Uterus (tissue), 4 donors: ENCODE measurements around the gene SETBP1. TPM values are rescaled to one million over a fixed set of nuclear protein-coding genes. Genes with fewer than 3 reads are reported as not detected.

ENCODE experiments used
- DNase-seq, 2 donors: peaks; one replicate each; pipeline ENCODE4 v3.0.0-alpha.2; 2019 to 2020
- H3K27ac ChIP-seq, 2 donors: fragments of 200-600 bp; sonication (generic); 1 replicate in 1 of 2; 2 replicates in 1 of 2; pipeline ENCODE4 v1.5.1; 2016 to 2018
- H3K27me3 ChIP-seq, 2 donors: fragments of 200-600 bp; sonication (generic); one replicate each; pipeline ENCODE4 v1.5.1; 2018 to 2019; ENCODE audit warnings: control low read depth in 1 of 2
- H3K36me3 ChIP-seq, 2 donors: fragments of 200-600 bp; sonication (generic); one replicate each; pipeline ENCODE4 v1.5.1; 2019; ENCODE audit warnings: control low read depth in 1 of 2
- H3K4me1 ChIP-seq, 2 donors: fragments of 200-600 bp; sonication (generic); one replicate each; pipeline ENCODE4 v1.5.1; 2018 to 2019; ENCODE audit warnings: control low read depth in 1 of 2
- H3K4me3 ChIP-seq, 2 donors: fragments of 200-600 bp; sonication (generic); 1 replicate in 1 of 2; 2 replicates in 1 of 2; pipeline ENCODE4 v1.5.1; 2018 to 2019; ENCODE audit warnings: mild to moderate bottlenecking in 1 of 2
- H3K9me3 ChIP-seq, 2 donors: fragments of 200-600 bp; sonication (generic); one replicate each; pipeline ENCODE4 v1.5.1; 2019; ENCODE audit warnings: control low read depth in 1 of 2
- CTCF ChIP-seq, 4 experiments: fragments of 200-600 bp in 2 of 4; fragments of 450-650 bp in 2 of 4; sonication (generic) in 2 of 4; IDR thresholded peaks; one replicate each; pipeline ENCODE4 v1.5.1; 2016 to 2019; ENCODE audit warnings: antibody characterized with exemption in 4 of 4, mild to moderate bottlenecking in 2 of 4, moderate library complexity in 1 of 4
- POLR2A ChIP-seq, 2 donors: fragments of 450-650 bp; IDR thresholded peaks; one replicate each; pipeline ENCODE4 v1.6.1; 2016; ENCODE audit warnings: antibody characterized with exemption in 2 of 2, mild to moderate bottlenecking in 1 of 2, moderate library complexity in 1 of 2
- intact Hi-C: fragments of 100-400 bp; cut with DNase I; formaldehyde crosslinking; loops from one replicate; pipeline ENCODE4 v1.15.1; 2023; ENCODE audit warnings: low total_unique reads
- total RNA-seq, 4 donors: library from RNA; depleted of rRNA in 3 of 4; stranded (reverse); fragments of >200 nt in 3 of 4; gene quantifications; one replicate each; pipeline versions ENCODE4 v1.1.0 to v1.2.4, GENCODE V29; 2014 to 2023
- donor health status: DM: yes; HTN: yes; CAD: no.

Gene SETBP1
- total RNA-seq, 4 donors from 2014 or later, result 16.8 to 74.0 (median 36.9) TPM

GRCh38 chr18:44786257-44786656 is 105.6 kb downstream of the SETBP1 start:
- peaks cover 0 to 16% of the 10 kb centered on the region in 2 donors for H3K4me1 ChIP-seq
- H3K9me3 ChIP-seq, result no peaks in the 10 kb centered on the region
- H3K36me3 ChIP-seq, result no peaks in the 10 kb centered on the region
- TF ChIP-seq CTCF (IDR thresholded peaks at IDR 0.05) (no peak), POLR2A (IDR thresholded peaks at IDR 0.05) (no peak)
- H3K4me3 ChIP-seq, result no peak overlapping the region
- intact Hi-C loops, result no loop called here
- peak overlapping the region in 1 of 2 donors; percentile 13 for H3K27ac ChIP-seq
- DNase-seq, result no peak
- no peaks in the 10 kb centered on the region for H3K27me3 ChIP-seq

- H3K4me1 ChIP-seq, result peaks cover 0 to 16% of the 10 kb centered on the region in 2 donors
- DNase-seq, result no peak
- H3K4me3 ChIP-seq, result no peak overlapping the region
- no peaks in the 10 kb centered on the region for H3K9me3 ChIP-seq
- H3K27ac ChIP-seq, result peak overlapping the region; percentile 5 to 13
- no peaks in the 10 kb centered on the region for H3K36me3 ChIP-seq
- TF ChIP-seq POLR2A (IDR thresholded peaks at IDR 0.05) (no peak), CTCF (IDR thresholded peaks at IDR 0.05) (no peak)
- intact Hi-C loops, result no loop called here
- no peaks in the 10 kb centered on the region for H3K27me3 ChIP-seq
Measured at GRCh38 chr18:44786688-44787087, 106.0 kb downstream of the SETBP1 start.

- DNase-seq, result no peak
- H3K4me1 ChIP-seq, result peaks cover 0 to 18% of the 10 kb centered on the region in 2 donors
- H3K27ac ChIP-seq, result peak overlapping the region; percentile 78 to 90
- no peaks in the 10 kb centered on the region for H3K27me3 ChIP-seq
- H3K9me3 ChIP-seq, result no peaks in the 10 kb centered on the region
- TF ChIP-seq POLR2A (IDR thresholded peaks at IDR 0.05) (no peak), CTCF (IDR thresholded peaks at IDR 0.05) (no peak)
- H3K36me3 ChIP-seq, result no peaks in the 10 kb centered on the region
- intact Hi-C loops, result no loop called here
- H3K4me3 ChIP-seq, result no peak overlapping the region
Measured at GRCh38 chr18:44788334-44788733, 107.6 kb downstream of the SETBP1 start.

GRCh38 chr18:44789710-44790109 is 109.0 kb downstream of the SETBP1 start:
- intact Hi-C loops, result no loop called here
- H3K4me3 ChIP-seq, result peak overlapping the region in 1 of 2 donors; percentile 3
- H3K36me3 ChIP-seq, result no peaks in the 10 kb centered on the region
- H3K27me3 ChIP-seq, result no peaks in the 10 kb centered on the region
- TF ChIP-seq CTCF (IDR thresholded peaks at IDR 0.05), result no peak
- TF ChIP-seq POLR2A (IDR thresholded peaks at IDR 0.05), result no peak
- DNase-seq, result peak; percentile 48 to 54
- peak overlapping the region; percentile 78 to 90 for H3K27ac ChIP-seq
- H3K4me1 ChIP-seq, result peaks cover 0 to 19% of the 10 kb centered on the region in 2 donors
- no peaks in the 10 kb centered on the region for H3K9me3 ChIP-seq

- H3K4me1 ChIP-seq, result peaks cover 0 to 19% of the 10 kb centered on the region in 2 donors
- intact Hi-C loops, result no loop called here
- no peak for TF ChIP-seq POLR2A (IDR thresholded peaks at IDR 0.05)
- TF ChIP-seq CTCF (IDR thresholded peaks at IDR 0.05), result no peak
Measured at GRCh38 chr18:44790860-44791259, 110.2 kb downstream of the SETBP1 start.

More at GRCh38 chr18:44790860-44791259, 110.2 kb downstream of the SETBP1 start:
- Histone ChIP-seq H3K36me3 (no peaks in the 10 kb centered on the region), H3K27ac (peak overlapping the region; percentile 78 to 90), H3K27me3 (no peaks in the 10 kb centered on the region), H3K4me3 (no peak overlapping the region), H3K9me3 (no peaks in the 10 kb centered on the region)
- DNase-seq, result no peak
